Uterus (tissue), 4 donors: ENCODE measurements around the gene TXLNG. TPM values are rescaled to one million over a fixed set of nuclear protein-coding genes. Genes with fewer than 3 reads are reported as not detected.

Source experiments
- DNase-seq, 2 donors: peaks; one replicate each; pipeline ENCODE4 v3.0.0-alpha.2; 2019 to 2020
- H3K27ac ChIP-seq, 2 donors: fragments of 200-600 bp; sonication (generic); 1 replicate in 1 of 2; 2 replicates in 1 of 2; pipeline ENCODE4 v1.5.1; 2016 to 2018
- H3K27me3 ChIP-seq, 2 donors: fragments of 200-600 bp; sonication (generic); one replicate each; pipeline ENCODE4 v1.5.1; 2018 to 2019; ENCODE audit warnings: control low read depth in 1 of 2
- H3K36me3 ChIP-seq, 2 donors: fragments of 200-600 bp; sonication (generic); one replicate each; pipeline ENCODE4 v1.5.1; 2019; ENCODE audit warnings: control low read depth in 1 of 2
- H3K4me1 ChIP-seq, 2 donors: fragments of 200-600 bp; sonication (generic); one replicate each; pipeline ENCODE4 v1.5.1; 2018 to 2019; ENCODE audit warnings: control low read depth in 1 of 2
- H3K4me3 ChIP-seq, 2 donors: fragments of 200-600 bp; sonication (generic); 1 replicate in 1 of 2; 2 replicates in 1 of 2; pipeline ENCODE4 v1.5.1; 2018 to 2019; ENCODE audit warnings: mild to moderate bottlenecking in 1 of 2
- H3K9me3 ChIP-seq, 2 donors: fragments of 200-600 bp; sonication (generic); one replicate each; pipeline ENCODE4 v1.5.1; 2019; ENCODE audit warnings: control low read depth in 1 of 2
- CTCF ChIP-seq, 4 experiments: fragments of 200-600 bp in 2 of 4; fragments of 450-650 bp in 2 of 4; sonication (generic) in 2 of 4; IDR thresholded peaks; one replicate each; pipeline ENCODE4 v1.5.1; 2016 to 2019; ENCODE audit warnings: antibody characterized with exemption in 4 of 4, mild to moderate bottlenecking in 2 of 4, moderate library complexity in 1 of 4
- POLR2A ChIP-seq, 2 donors: fragments of 450-650 bp; IDR thresholded peaks; one replicate each; pipeline ENCODE4 v1.6.1; 2016; ENCODE audit warnings: antibody characterized with exemption in 2 of 2, mild to moderate bottlenecking in 1 of 2, moderate library complexity in 1 of 2
- intact Hi-C: fragments of 100-400 bp; cut with DNase I; formaldehyde crosslinking; loops from one replicate; pipeline ENCODE4 v1.15.1; 2023; ENCODE audit warnings: low total_unique reads
- total RNA-seq, 4 donors: library from RNA; depleted of rRNA in 3 of 4; stranded (reverse); fragments of >200 nt in 3 of 4; gene quantifications; one replicate each; pipeline versions ENCODE4 v1.1.0 to v1.2.4, GENCODE V29; 2014 to 2023
- donor health status: DM: yes; HTN: yes; CAD: no.

Gene TXLNG
- total RNA-seq, 4 donors from 2014 or later = 11.8 to 18.9 (median 13.1) TPM

GRCh38 chrX:16797358-16797757 lies 11.1 kb downstream of the TXLNG start:
- DNase-seq = peak in 1 of 2 donors; percentile 30
- no peak overlapping the region for H3K27ac ChIP-seq
- H3K4me3 ChIP-seq = no peak overlapping the region
- H3K9me3 ChIP-seq = no peaks in the 10 kb centered on the region
- no peaks in the 10 kb centered on the region for H3K27me3 ChIP-seq
- no peaks in the 10 kb centered on the region for H3K36me3 ChIP-seq
- no peaks in the 10 kb centered on the region for H3K4me1 ChIP-seq
- intact Hi-C loops = no loop called here
- TF ChIP-seq CTCF (IDR thresholded peaks at IDR 0.05) (no peak), POLR2A (IDR thresholded peaks at IDR 0.05) (no peak)

- Histone ChIP-seq H3K4me3 (no peak overlapping the region), H3K27me3 (no peaks in the 10 kb centered on the region), H3K4me1 (no peaks in the 10 kb centered on the region), H3K27ac (no peak overlapping the region), H3K9me3 (no peaks in the 10 kb centered on the region), H3K36me3 (no peaks in the 10 kb centered on the region)
- DNase-seq = no peak
- TF ChIP-seq CTCF (IDR thresholded peaks at IDR 0.05) (no peak), POLR2A (IDR thresholded peaks at IDR 0.05) (no peak)
- intact Hi-C loops = no loop called here
These were observed 11.6 kb downstream of the TXLNG start for GRCh38 chrX:16797841-16798240.

- DNase-seq = no peak
- Histone ChIP-seq H3K9me3 (no peaks in the 10 kb centered on the region), H3K36me3 (no peaks in the 10 kb centered on the region), H3K4me3 (no peak overlapping the region), H3K27me3 (no peaks in the 10 kb centered on the region), H3K27ac (no peak overlapping the region), H3K4me1 (no peaks in the 10 kb centered on the region)
- TF ChIP-seq POLR2A (IDR thresholded peaks at IDR 0.05) (no peak), CTCF (IDR thresholded peaks at IDR 0.05) (no peak)
- intact Hi-C loops = no loop called here
These were observed 18.7 kb downstream of the TXLNG start for GRCh38 chrX:16804923-16805464.

- Histone ChIP-seq H3K27ac (peak overlapping the region; percentile 35 to 64), H3K4me3 (no peak overlapping the region), H3K27me3 (no peaks in the 10 kb centered on the region), H3K4me1 (no peaks in the 10 kb centered on the region), H3K36me3 (no peaks in the 10 kb centered on the region), H3K9me3 (no peaks in the 10 kb centered on the region)
- TF ChIP-seq POLR2A (IDR thresholded peaks at IDR 0.05) (no peak), CTCF (IDR thresholded peaks at IDR 0.05) (no peak)
- DNase-seq = no peak
- intact Hi-C loops = no loop called here
These were observed 21.3 kb downstream of the TXLNG start for GRCh38 chrX:16807548-16807947.

GRCh38 chrX:16807976-16808542 lies 21.8 kb downstream of the TXLNG start:
- Histone ChIP-seq H3K27ac (peak overlapping the region; percentile 35 to 64), H3K27me3 (no peaks in the 10 kb centered on the region), H3K9me3 (no peaks in the 10 kb centered on the region), H3K36me3 (no peaks in the 10 kb centered on the region), H3K4me3 (peak overlapping the region in 1 of 2 donors; percentile 28), H3K4me1 (no peaks in the 10 kb centered on the region)
- DNase-seq = peak in 1 of 2 donors; percentile 39
- TF ChIP-seq CTCF (IDR thresholded peaks at IDR 0.05) (no peak), POLR2A (IDR thresholded peaks at IDR 0.05) (no peak)
- intact Hi-C loops = no loop called here
